HCT116 (cell line): Measurements from ENCODE around the gene FOXK1. TPM values are rescaled to one million over a fixed set of nuclear protein-coding genes. Genes with fewer than 3 reads are reported as not detected.

Experiments
- ATAC-seq: fragments of 200-7000 bp; cut with Tn5 transposase; 2 replicates; pipeline ENCODE4 v1.9.1; 2020; ENCODE audit warnings: mild to moderate bottlenecking, moderate library complexity
- BruUV-seq: library from RNA; stranded (reverse); fragments of 400-500 nt; replicated peaks from 2 replicates; lab custom pipeline; 2021; lab: Mats Ljungman, UMichigan
- CTCF ChIA-PET: fragments of 300-600 bp; sonication (Branson Sonifier 250); formaldehyde crosslinking; loops from one replicate; lab custom pipeline; 2021; ENCODE audit warnings: antibody characterized with exemption; lab: Charles Lee
- POLR2A ChIA-PET: fragments of 300-600, 350-600 bp; sonication (Branson Sonifier 250); formaldehyde crosslinking; loops from one replicate; lab custom pipeline; 2021; ENCODE audit warnings: antibody characterized with exemption; lab: Charles Lee
- RAD21 ChIA-PET, 2 experiments: fragments of 300-600 bp; sonication (Branson Sonifier 250); formaldehyde crosslinking; loops; one replicate each; lab custom pipeline; 2023; ENCODE audit warnings: low total read pairs in 2 of 2; ENCODE audit not compliant: uncharacterized antibody in 2 of 2, unreplicated experiment in 2 of 2, low non-redundant PET in 1 of 2; lab: Charles Lee
- DNase-seq: peaks from one replicate; pipeline ENCODE4 v3.0.0-alpha.2; 2010; ENCODE audit warnings: low read depth, low spot score
- H2AFZ ChIP-seq: fragments of 200-600 bp; shearing (Covaris generic), sonication (generic); 2 replicates; pipeline ENCODE4 v1.6.1; 2017; ENCODE audit warnings: low read depth, mixed run types, mixed read lengths, antibody characterized with exemption, low read length; ENCODE audit not compliant: poor library complexity, severe bottlenecking
- H3K27ac ChIP-seq: 2 replicates; pipeline ENCODE4 v1.5.1; 2012; ENCODE audit warnings: low read depth, low read length
- H3K27me3 ChIP-seq: fragments of 200-600 bp; sonication (generic); 2 replicates; pipeline ENCODE4 v1.6.1; 2016; ENCODE audit warnings: mixed run types, low read length, mixed read lengths; ENCODE audit not compliant: insufficient read depth
- H3K36me3 ChIP-seq, 2 experiments: fragments of 200-500 bp in 1 of 2; fragments of 200-600 bp in 1 of 2; sonication (Bioruptor generic) in 1 of 2; sonication (generic) in 1 of 2; 2 replicates each; pipeline versions ENCODE4 v1.5.1 to v1.6.1; 2014 to 2016; ENCODE audit warnings: low read length in 2 of 2, inconsistent platforms in 1 of 2, mixed read lengths in 1 of 2, mixed run types in 1 of 2; ENCODE audit not compliant: insufficient read depth in 2 of 2, control insufficient read depth in 1 of 2
- H3K4me1 ChIP-seq, 2 experiments: fragments of 200-600 bp in 1 of 2; sonication (generic) in 1 of 2; 2 replicates each; pipeline versions ENCODE4 v1.5.1 to v1.6.1; 2012 to 2017; ENCODE audit warnings: low read length in 2 of 2, inconsistent platforms in 1 of 2, mild to moderate bottlenecking in 1 of 2, mixed read lengths in 1 of 2, mixed run types in 1 of 2, moderate library complexity in 1 of 2; ENCODE audit not compliant: insufficient read depth in 2 of 2, control insufficient read depth in 1 of 2
- H3K4me2 ChIP-seq: fragments of 200-600 bp; sonication (generic); 2 replicates; pipeline ENCODE4 v1.6.1; 2017; ENCODE audit warnings: mixed run types, low read length, mixed read lengths
- H3K4me3 ChIP-seq, 2 experiments: fragments of 200-600 bp in 1 of 2; sonication (generic) in 1 of 2; replicated peaks in 1 of 2; 2 replicates each; pipeline ENCODE4 v1.5.1; 2011 to 2016; ENCODE audit warnings: low read length in 2 of 2, control low read depth in 1 of 2, low read depth in 1 of 2, mild to moderate bottlenecking in 1 of 2, mixed read lengths in 1 of 2, mixed run types in 1 of 2
- H3K79me2 ChIP-seq: fragments of 200-600 bp; sonication (generic); 2 replicates; pipeline ENCODE4 v1.6.1; 2017; ENCODE audit warnings: mild to moderate bottlenecking, mixed run types, low read length, moderate library complexity, mixed read lengths; ENCODE audit not compliant: insufficient read depth
- H3K9ac ChIP-seq: fragments of 200-600 bp; sonication (generic); 2 replicates; pipeline ENCODE4 v1.6.1; 2016; ENCODE audit warnings: low read length, mixed read lengths
- H3K9me2 ChIP-seq: fragments of 200-600 bp; sonication (generic), shearing (Covaris generic); 2 replicates; pipeline ENCODE4 v1.6.1; 2017; ENCODE audit warnings: mixed run types, mild to moderate bottlenecking, moderate library complexity; ENCODE audit not compliant: insufficient read depth
- H3K9me3 ChIP-seq, 2 experiments: fragments of 200-500 bp in 1 of 2; fragments of 200-600 bp in 1 of 2; sonication (Bioruptor generic) in 1 of 2; sonication (generic) in 1 of 2; 2 replicates each; pipeline ENCODE4 v1.6.1; 2014 to 2017; ENCODE audit warnings: low read length in 2 of 2, mixed read lengths in 2 of 2, inconsistent platforms in 1 of 2, low read depth in 1 of 2, mild to moderate bottlenecking in 1 of 2, mixed run types in 1 of 2, moderate library complexity in 1 of 2; ENCODE audit not compliant: control insufficient read depth in 1 of 2, insufficient read depth in 1 of 2
- H4K20me1 ChIP-seq: fragments of 200-600 bp; sonication (generic), shearing (Covaris generic); 2 replicates; pipeline ENCODE4 v1.6.1; 2017; ENCODE audit warnings: mixed run types, mild to moderate bottlenecking, moderate library complexity; ENCODE audit not compliant: insufficient read depth
- CEBPB ChIP-seq: IDR thresholded peaks from 2 replicates; pipeline ENCODE4 v1.6.1; 2012; ENCODE audit warnings: low read depth
- EGR1 ChIP-seq: IDR thresholded peaks from 2 replicates; pipeline ENCODE4 v1.6.1; 2012; ENCODE audit warnings: low read depth
- ELF1 ChIP-seq: IDR thresholded peaks from 2 replicates; pipeline ENCODE4 v1.6.1; 2012; ENCODE audit warnings: low read depth, borderline replicate concordance
- EZH2phosphoT487 ChIP-seq: fragments of 200-600 bp; IDR thresholded peaks from 2 replicates; pipeline ENCODE4 v1.6.1; 2018; ENCODE audit warnings: antibody characterized with exemption, borderline replicate concordance
- FOSL1 ChIP-seq: IDR thresholded peaks from 2 replicates; pipeline ENCODE4 v1.6.1; 2012; ENCODE audit warnings: low read depth
- JUND ChIP-seq: IDR thresholded peaks from 2 replicates; pipeline ENCODE4 v1.6.1; 2012
- POLR2AphosphoS5 ChIP-seq: IDR thresholded peaks from 2 replicates; pipeline ENCODE4 v1.6.1; 2011; ENCODE audit warnings: mild to moderate bottlenecking, low read depth, low read length, moderate library complexity
- RAD21 ChIP-seq: IDR thresholded peaks from 2 replicates; pipeline ENCODE4 v1.6.1; 2012; ENCODE audit warnings: low read depth, mild to moderate bottlenecking
- SIN3A ChIP-seq: IDR thresholded peaks from 2 replicates; pipeline ENCODE4 v1.6.1; 2012; ENCODE audit warnings: low read depth
- SP1 ChIP-seq: IDR thresholded peaks from 2 replicates; pipeline ENCODE4 v1.6.1; 2012; ENCODE audit warnings: low read depth
- TCF7L2 ChIP-seq: IDR thresholded peaks from 2 replicates; pipeline ENCODE4 v1.7.0; 2011; ENCODE audit warnings: borderline replicate concordance, inconsistent platforms; ENCODE audit not compliant: insufficient read depth, insufficient read length; ENCODE audit errors: extremely low read depth
- YY1 ChIP-seq: IDR thresholded peaks from 2 replicates; pipeline ENCODE4 v1.6.1; 2011; ENCODE audit warnings: low read length, low read depth, moderate library complexity, mild to moderate bottlenecking; ENCODE audit not compliant: insufficient replicate concordance; ENCODE audit errors: extremely low read depth
- intact Hi-C: fragments of 100-400 bp; cut with micrococcal nuclease; formaldehyde crosslinking; loops from 2 replicates; pipeline ENCODE4 v1.10.0; 2022
- total RNA-seq: library from RNA; stranded (reverse); gene quantifications from one replicate; pipeline ENCODE4 v1.2.1, GENCODE V29; 2021; ENCODE audit not compliant: unreplicated experiment
- TF ChIP-seq, protein P1 (sequence below), 3 experiments: fragments of 200-600 bp in 1 of 3; sonication (generic) in 1 of 3; IDR thresholded peaks in 2 of 3; conservative IDR thresholded peaks in 1 of 3; 2 replicates each; pipeline ENCODE4 v1.5.1; 2012 to 2017; ENCODE audit warnings: low read depth in 2 of 3, low read length in 2 of 3, antibody characterized with exemption in 1 of 3, borderline replicate concordance in 1 of 3, control low read depth in 1 of 3, mild to moderate bottlenecking in 1 of 3, mixed read lengths in 1 of 3, mixed run types in 1 of 3, moderate library complexity in 1 of 3; ENCODE audit not compliant: insufficient read depth in 1 of 3
- TF ChIP-seq, protein P2 (sequence below): IDR thresholded peaks from 2 replicates; pipeline ENCODE4 v1.6.1; 2012
- TF ChIP-seq, protein P3 (sequence below): IDR thresholded peaks from 2 replicates; pipeline ENCODE4 v1.6.1; 2011; ENCODE audit warnings: mild to moderate bottlenecking, low read length, moderate library complexity; ENCODE audit not compliant: insufficient replicate concordance; ENCODE audit errors: extremely low read depth
- TF ChIP-seq, protein P4 (sequence below): IDR thresholded peaks from 2 replicates; pipeline ENCODE4 v1.6.1; 2012
- TF ChIP-seq, protein P5 (sequence below): IDR thresholded peaks from 2 replicates; pipeline ENCODE4 v1.6.1; 2012; ENCODE audit warnings: low read depth

Gene FOXK1
- total RNA-seq, 1 experiment from 2014 or later = 60.5 TPM

DNA sequence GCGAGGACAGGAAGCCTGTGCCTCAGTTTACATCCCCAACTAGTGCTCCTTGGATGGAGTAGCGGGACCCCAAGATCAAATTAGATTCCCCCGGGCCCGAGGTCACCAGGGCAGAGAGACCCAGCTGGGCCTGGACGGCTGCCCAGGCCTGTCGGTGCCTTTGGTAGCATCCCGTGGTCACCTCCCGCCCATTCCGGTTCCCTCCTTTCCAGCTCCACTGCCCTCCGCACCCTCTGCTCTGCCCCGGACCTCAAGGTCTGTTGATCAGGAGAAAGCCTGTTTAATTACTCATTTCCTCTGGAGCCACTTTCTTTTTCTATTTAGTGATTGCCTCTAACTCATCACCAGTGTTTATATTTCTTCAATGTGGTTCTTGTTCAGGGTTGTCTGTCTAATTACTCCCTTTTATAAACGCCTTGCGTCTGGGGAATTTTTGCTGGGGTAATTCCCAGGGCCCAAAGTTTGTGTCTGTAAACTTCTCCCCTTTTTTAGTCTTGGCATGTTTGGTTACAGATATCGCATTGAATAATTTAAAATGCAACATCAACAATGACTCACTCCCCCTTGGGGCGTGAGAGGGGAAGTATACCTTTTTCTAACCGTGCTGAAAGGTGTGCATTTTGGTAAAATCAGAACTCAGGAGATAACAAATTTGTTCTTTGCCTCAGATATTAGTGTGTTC lies 1.9 kb downstream of the FOXK1 start:
- Histone ChIP-seq H3K36me3 (peaks cover 0 to 13% of the 10 kb centered on the region in 2 experiments; a peak in 1 of 4 replicates), H3K79me2 (peaks cover 66% of the 10 kb centered on the region), H3K27me3 (no peaks in the 10 kb centered on the region), H2AFZ (no peak overlapping the region), H3K27ac (peak overlapping the region; percentile 91), H3K9me3 (no peaks in the 10 kb centered on the region), H3K4me1 (peaks cover 10 to 30% of the 10 kb centered on the region in 2 experiments), H3K9me2 (no peaks in the 10 kb centered on the region), H3K4me2 (peak overlapping the region; percentile 99), H3K9ac (peak overlapping the region; percentile 88), H4K20me1 (peaks cover 9% of the 10 kb centered on the region; the same call in 1 of the 2 replicates), H3K4me3 (peak overlapping the region; percentile 91 to 94)
- TSS peak; percentile 54 for BruUV-seq
- TF ChIP-seq, protein P1, sequence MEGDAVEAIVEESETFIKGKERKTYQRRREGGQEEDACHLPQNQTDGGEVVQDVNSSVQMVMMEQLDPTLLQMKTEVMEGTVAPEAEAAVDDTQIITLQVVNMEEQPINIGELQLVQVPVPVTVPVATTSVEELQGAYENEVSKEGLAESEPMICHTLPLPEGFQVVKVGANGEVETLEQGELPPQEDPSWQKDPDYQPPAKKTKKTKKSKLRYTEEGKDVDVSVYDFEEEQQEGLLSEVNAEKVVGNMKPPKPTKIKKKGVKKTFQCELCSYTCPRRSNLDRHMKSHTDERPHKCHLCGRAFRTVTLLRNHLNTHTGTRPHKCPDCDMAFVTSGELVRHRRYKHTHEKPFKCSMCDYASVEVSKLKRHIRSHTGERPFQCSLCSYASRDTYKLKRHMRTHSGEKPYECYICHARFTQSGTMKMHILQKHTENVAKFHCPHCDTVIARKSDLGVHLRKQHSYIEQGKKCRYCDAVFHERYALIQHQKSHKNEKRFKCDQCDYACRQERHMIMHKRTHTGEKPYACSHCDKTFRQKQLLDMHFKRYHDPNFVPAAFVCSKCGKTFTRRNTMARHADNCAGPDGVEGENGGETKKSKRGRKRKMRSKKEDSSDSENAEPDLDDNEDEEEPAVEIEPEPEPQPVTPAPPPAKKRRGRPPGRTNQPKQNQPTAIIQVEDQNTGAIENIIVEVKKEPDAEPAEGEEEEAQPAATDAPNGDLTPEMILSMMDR (IDR thresholded peaks at IDR 0.05 in 2 of 3, conservative IDR thresholded peaks at IDR 0.05 in 1 of 3; ENCODE audit: borderline replicate concordance in 1 of 3, insufficient read depth in 1 of 3, low read depth in 2 of 3, low read length in 2 of 3) = peak in 1 of 3 experiments; percentile 37; a peak in 1 of 6 replicates
- TF ChIP-seq POLR2AphosphoS5 (peak; percentile 45; the same call in 1 of the 2 replicates), SP1 (peak; percentile 62), EZH2phosphoT487 (no peak), CEBPB (no peak), SIN3A (peak; percentile 50; the same call in 1 of the 2 replicates), RAD21 (no peak), FOSL1 (peak; percentile 50), ELF1 (no peak), YY1 (no peak), JUND (peak; percentile 42), TCF7L2 (peak; percentile 71), EGR1 (no peak)
- TF ChIP-seq, protein P2, sequence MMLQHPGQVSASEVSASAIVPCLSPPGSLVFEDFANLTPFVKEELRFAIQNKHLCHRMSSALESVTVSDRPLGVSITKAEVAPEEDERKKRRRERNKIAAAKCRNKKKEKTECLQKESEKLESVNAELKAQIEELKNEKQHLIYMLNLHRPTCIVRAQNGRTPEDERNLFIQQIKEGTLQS = no peak
- TF ChIP-seq, protein P3, sequence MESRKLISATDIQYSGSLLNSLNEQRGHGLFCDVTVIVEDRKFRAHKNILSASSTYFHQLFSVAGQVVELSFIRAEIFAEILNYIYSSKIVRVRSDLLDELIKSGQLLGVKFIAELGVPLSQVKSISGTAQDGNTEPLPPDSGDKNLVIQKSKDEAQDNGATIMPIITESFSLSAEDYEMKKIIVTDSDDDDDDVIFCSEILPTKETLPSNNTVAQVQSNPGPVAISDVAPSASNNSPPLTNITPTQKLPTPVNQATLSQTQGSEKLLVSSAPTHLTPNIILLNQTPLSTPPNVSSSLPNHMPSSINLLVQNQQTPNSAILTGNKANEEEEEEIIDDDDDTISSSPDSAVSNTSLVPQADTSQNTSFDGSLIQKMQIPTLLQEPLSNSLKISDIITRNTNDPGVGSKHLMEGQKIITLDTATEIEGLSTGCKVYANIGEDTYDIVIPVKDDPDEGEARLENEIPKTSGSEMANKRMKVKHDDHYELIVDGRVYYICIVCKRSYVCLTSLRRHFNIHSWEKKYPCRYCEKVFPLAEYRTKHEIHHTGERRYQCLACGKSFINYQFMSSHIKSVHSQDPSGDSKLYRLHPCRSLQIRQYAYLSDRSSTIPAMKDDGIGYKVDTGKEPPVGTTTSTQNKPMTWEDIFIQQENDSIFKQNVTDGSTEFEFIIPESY = no peak
- TF ChIP-seq, protein P4, sequence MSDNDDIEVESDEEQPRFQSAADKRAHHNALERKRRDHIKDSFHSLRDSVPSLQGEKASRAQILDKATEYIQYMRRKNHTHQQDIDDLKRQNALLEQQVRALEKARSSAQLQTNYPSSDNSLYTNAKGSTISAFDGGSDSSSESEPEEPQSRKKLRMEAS = peak; percentile 54
- TF ChIP-seq, protein P5, sequence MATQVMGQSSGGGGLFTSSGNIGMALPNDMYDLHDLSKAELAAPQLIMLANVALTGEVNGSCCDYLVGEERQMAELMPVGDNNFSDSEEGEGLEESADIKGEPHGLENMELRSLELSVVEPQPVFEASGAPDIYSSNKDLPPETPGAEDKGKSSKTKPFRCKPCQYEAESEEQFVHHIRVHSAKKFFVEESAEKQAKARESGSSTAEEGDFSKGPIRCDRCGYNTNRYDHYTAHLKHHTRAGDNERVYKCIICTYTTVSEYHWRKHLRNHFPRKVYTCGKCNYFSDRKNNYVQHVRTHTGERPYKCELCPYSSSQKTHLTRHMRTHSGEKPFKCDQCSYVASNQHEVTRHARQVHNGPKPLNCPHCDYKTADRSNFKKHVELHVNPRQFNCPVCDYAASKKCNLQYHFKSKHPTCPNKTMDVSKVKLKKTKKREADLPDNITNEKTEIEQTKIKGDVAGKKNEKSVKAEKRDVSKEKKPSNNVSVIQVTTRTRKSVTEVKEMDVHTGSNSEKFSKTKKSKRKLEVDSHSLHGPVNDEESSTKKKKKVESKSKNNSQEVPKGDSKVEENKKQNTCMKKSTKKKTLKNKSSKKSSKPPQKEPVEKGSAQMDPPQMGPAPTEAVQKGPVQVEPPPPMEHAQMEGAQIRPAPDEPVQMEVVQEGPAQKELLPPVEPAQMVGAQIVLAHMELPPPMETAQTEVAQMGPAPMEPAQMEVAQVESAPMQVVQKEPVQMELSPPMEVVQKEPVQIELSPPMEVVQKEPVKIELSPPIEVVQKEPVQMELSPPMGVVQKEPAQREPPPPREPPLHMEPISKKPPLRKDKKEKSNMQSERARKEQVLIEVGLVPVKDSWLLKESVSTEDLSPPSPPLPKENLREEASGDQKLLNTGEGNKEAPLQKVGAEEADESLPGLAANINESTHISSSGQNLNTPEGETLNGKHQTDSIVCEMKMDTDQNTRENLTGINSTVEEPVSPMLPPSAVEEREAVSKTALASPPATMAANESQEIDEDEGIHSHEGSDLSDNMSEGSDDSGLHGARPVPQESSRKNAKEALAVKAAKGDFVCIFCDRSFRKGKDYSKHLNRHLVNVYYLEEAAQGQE = no peak
- intact Hi-C loops = loop anchor here (2.0 kb wide), 1 partner anchor 61 kb away; no protein-coding TSS in a partner anchor
- no peak for DNase-seq
- ChIA-PET CTCF (no interaction called here), POLR2A (interaction anchor here (2.4 kb wide), 1 partner anchor 42 kb away, joined by 9 read pairs; no protein-coding TSS in a partner anchor), RAD21 (no interaction called here)
- peak; percentile 52 for ATAC-seq
